Neural crest cell (in vitro differentiated cells): ENCODE measurements around the gene PEX1. TPM values are rescaled to one million over a fixed set of nuclear protein-coding genes. Genes with fewer than 3 reads are reported as not detected.
A peak's percentile ranks its signal among the peaks of the same experiment; 100 is the strongest.
"Not testable (repeated sequence)": the region's sequence is repeated elsewhere in the genome, so short reads cannot be mapped to it uniquely, and the experiment has no call there.

Experiments used
- DNase-seq: peaks from one replicate; pipeline ENCODE4 v3.0.0; 2021; ENCODE audit warnings: low read depth, mixed read lengths, low spot score
- H3K27ac Mint-ChIP-seq: one replicate; pipeline ENCODE4 v1.8.0; 2021; ENCODE audit warnings: mild to moderate bottlenecking, mixed read lengths; ENCODE audit not compliant: unreplicated experiment
- H3K27me3 Mint-ChIP-seq: 2 replicates; pipeline ENCODE4 v1.8.0; 2021; ENCODE audit warnings: low read depth, mild to moderate bottlenecking, mixed read lengths
- H3K36me3 Mint-ChIP-seq: 2 replicates; pipeline ENCODE4 v1.8.0; 2021; ENCODE audit warnings: low read depth, mild to moderate bottlenecking, mixed read lengths
- H3K4me1 Mint-ChIP-seq: 2 replicates; pipeline ENCODE4 v1.8.0; 2021; ENCODE audit warnings: mixed read lengths
- H3K4me3 Mint-ChIP-seq: one replicate; pipeline ENCODE4 v1.8.0; 2021; ENCODE audit warnings: mild to moderate bottlenecking, mixed read lengths
- H3K9me3 Mint-ChIP-seq: 2 replicates; pipeline ENCODE4 v1.8.0; 2021; ENCODE audit warnings: mixed read lengths
- total RNA-seq: library from RNA; stranded (reverse); gene quantifications from 2 replicates; pipeline ENCODE4 v1.2.1, GENCODE V29; 2021
- TF ChIP-seq, protein P1 (sequence below): fragments of 200-600 bp; sonication (generic); conservative IDR thresholded peaks from 2 replicates; pipeline ENCODE4 v1.5.0; 2021; ENCODE audit warnings: antibody characterized with exemption, mild to moderate bottlenecking

Gene PEX1
- total RNA-seq, 1 donor from 2014 or later: 24.8 TPM

DNA sequence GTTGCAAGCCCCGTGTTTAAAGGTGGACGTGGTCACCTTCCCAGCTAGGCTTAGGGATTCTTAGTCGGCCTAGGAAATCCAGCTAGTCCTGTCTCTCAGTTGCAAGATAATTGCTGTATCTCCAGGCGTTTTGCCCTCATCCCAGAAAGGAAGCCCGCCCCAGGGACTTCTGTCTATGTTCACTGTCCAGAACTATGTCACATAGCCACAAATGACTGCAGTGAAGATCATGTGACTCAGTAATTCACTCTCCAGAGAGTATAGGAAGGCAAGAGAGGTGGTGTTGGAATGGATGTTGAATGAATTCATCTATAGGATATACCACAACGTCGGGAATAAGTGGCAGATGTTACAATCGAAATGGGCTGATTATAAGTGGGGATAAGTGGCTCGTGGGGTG, 50.2 kb downstream of the PEX1 start:
- TF ChIP-seq, protein P1, sequence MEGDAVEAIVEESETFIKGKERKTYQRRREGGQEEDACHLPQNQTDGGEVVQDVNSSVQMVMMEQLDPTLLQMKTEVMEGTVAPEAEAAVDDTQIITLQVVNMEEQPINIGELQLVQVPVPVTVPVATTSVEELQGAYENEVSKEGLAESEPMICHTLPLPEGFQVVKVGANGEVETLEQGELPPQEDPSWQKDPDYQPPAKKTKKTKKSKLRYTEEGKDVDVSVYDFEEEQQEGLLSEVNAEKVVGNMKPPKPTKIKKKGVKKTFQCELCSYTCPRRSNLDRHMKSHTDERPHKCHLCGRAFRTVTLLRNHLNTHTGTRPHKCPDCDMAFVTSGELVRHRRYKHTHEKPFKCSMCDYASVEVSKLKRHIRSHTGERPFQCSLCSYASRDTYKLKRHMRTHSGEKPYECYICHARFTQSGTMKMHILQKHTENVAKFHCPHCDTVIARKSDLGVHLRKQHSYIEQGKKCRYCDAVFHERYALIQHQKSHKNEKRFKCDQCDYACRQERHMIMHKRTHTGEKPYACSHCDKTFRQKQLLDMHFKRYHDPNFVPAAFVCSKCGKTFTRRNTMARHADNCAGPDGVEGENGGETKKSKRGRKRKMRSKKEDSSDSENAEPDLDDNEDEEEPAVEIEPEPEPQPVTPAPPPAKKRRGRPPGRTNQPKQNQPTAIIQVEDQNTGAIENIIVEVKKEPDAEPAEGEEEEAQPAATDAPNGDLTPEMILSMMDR: no peak
- H3K9me3 Mint-ChIP-seq: no peaks in the 10 kb centered on the region
- H3K36me3 Mint-ChIP-seq: peaks cover 4% of the 10 kb centered on the region
- no peaks in the 10 kb centered on the region for H3K4me1 Mint-ChIP-seq
- H3K4me3 Mint-ChIP-seq: no peak overlapping the region
- H3K27me3 Mint-ChIP-seq: no peaks in the 10 kb centered on the region
- H3K27ac Mint-ChIP-seq: no peak overlapping the region
- DNase-seq: no peak

DNA sequence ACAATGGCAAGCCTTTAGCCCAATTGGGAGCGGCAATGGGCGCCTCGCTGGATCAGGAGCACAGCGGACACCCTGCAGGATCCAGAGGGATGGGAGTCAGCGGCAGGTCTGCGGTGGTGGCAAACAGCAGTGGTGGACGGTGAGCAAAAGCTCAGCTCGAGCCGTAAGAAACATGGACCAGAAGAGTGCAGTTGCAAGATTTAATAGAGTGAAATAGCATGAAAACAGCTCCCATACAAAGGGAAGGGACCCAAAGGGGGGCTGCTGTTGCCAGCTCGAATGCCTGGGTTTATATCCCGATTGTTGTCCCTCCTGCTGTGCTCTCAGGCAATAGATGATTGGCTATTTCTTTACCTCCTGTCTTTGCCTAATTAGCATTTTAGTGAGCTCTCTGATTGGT, 50.6 kb downstream of the PEX1 start, which contains the start of gene ERVW-1:
TSS of gene ERVW-1 (minus strand) at position 266 of the 400 bp plus-strand sequence. CDS start 7,565 bp downstream, outside the sequence.
- not testable (repeated sequence) for H3K27me3 Mint-ChIP-seq, H3K36me3 Mint-ChIP-seq, H3K4me3 Mint-ChIP-seq, H3K27ac Mint-ChIP-seq, H3K4me1 Mint-ChIP-seq, DNase-seq, H3K9me3 Mint-ChIP-seq

DNA sequence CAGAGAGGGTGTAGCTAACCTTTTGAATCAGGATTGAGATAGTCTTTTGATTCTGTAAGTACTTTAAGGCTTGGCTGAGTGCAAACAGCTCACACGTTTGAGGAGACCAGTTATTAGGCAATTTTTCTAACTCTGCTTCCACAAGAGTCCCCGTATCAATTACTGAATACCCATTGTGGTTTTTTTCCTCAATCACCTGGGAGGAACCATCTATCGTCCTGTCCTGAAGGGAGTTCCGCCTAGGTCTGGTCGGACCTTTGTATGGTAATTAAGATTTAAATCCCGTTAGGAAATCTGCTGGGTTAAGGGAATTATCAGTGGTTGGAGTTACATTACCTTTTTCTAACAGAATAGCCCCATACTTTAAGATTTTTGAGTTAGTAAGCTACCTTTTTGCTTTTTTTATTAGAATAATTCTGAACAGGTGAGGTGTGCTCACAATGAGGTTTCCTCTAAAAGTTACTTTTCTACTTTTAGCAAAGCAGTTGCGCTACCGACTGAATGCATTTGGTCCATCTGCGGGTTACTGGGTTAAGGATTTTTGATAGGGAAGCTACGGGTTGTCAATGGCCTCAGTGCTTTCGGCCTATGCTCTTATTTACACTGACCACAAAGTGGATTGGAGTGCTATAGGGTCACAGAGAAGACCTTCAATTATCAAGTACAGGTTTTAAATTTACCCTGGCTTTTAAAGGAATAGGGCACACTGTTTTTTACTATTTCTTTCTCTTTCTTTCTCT, 52.3 kb downstream of the PEX1 start:
- not testable (repeated sequence) for H3K4me1 Mint-ChIP-seq, H3K9me3 Mint-ChIP-seq, H3K36me3 Mint-ChIP-seq, H3K27me3 Mint-ChIP-seq, H3K4me3 Mint-ChIP-seq, DNase-seq, H3K27ac Mint-ChIP-seq

DNA sequence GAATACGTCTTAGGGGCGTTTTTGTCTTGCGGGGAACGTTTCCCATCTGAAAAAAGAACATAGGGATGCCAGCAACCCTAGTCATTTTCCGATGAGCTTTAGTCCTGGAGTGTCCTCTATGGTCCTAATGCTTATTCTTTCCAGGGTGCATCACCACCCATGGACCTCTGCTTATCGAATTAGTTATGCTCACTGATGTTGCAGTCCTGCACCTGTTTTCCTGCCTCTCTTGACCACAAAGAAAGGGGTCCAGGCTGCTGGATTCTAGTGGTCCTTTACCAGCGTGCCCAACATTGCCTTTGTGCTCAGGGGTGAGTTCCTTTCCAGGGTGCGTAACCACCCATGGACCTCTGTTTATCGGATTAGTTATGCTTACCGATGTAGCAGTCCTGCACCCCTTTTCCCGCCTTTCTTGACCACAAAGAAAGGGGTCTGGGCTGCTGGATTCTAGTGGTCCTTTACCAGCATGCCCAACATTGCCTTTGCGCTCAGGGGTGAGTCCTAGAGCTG, 53.0 kb downstream of the PEX1 start:
- peak overlapping the region; percentile 84 for H3K27ac Mint-ChIP-seq

DNA sequence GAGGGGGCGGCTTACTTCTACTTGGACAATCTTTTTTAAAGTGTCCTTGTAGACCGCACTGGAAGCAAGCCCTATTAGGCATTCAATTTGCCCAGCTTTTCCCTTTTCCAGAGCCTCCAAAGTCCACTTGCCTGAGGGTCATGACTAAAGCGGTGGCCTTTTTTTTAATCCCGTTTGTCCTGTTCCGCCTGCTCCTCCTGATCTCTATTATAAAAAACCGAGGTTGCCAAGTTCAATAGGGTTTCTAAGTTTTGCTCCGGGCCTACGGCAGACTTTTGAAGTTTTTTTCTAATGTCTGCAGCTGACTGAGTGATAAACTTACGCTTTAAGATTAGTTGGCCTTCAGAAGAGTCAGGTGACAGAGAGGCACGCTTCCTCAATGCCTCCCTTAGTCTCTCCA, 54.3 kb downstream of the PEX1 start:
- H3K36me3 Mint-ChIP-seq, H3K9me3 Mint-ChIP-seq, H3K4me3 Mint-ChIP-seq, H3K27me3 Mint-ChIP-seq, DNase-seq, H3K4me1 Mint-ChIP-seq, H3K27ac Mint-ChIP-seq: not testable (repeated sequence)

More for the DNA sequence above, 53.0 kb downstream of the PEX1 start:
- not testable (repeated sequence) for H3K4me3 Mint-ChIP-seq, H3K9me3 Mint-ChIP-seq, DNase-seq, H3K27me3 Mint-ChIP-seq, H3K4me1 Mint-ChIP-seq, H3K36me3 Mint-ChIP-seq

DNA sequence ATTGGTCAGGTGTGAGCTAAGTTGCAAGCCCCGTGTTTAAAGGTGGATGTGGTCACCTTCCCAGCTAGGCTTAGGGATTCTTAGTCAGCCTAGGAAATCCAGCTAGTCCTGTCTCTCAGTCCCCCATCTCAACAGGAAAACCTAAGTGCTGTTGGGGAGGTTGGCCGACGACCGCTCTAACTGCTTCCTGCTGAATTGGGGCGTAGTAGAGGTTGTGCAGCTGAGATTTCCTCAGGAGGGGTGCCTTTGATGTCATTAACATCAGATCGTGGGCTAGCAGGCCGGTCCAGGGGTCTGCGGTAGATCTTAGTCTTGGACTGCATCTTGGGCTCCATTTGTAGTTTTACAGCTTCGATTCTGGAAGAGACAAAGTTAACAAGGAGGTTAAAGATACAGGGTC, 59.7 kb downstream of the PEX1 start:
- DNase-seq, H3K27ac Mint-ChIP-seq, H3K4me3 Mint-ChIP-seq, H3K9me3 Mint-ChIP-seq, H3K4me1 Mint-ChIP-seq, H3K27me3 Mint-ChIP-seq: not testable (repeated sequence)
- peaks cover 16% of the 10 kb centered on the region for H3K36me3 Mint-ChIP-seq

DNA sequence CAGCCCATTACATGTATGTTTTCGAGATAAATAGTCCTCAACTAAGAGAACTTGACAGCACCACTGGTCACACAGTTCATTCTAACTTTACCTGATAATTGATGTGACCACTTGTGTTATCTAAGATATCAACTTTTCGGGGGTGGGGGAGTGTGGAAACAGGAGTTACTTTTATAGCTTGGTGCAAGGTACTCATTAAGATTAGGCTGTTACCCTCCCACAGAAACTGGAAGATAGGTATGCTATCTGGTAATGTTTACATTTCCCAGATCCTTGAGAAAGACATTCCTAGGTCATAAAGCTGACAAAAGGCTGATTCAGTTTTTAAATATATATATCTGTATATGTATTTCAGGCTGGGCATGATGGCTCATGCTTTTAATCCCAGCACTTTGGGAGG, 61.6 kb downstream of the PEX1 start:
- H3K27ac Mint-ChIP-seq: no peak overlapping the region

DNA sequence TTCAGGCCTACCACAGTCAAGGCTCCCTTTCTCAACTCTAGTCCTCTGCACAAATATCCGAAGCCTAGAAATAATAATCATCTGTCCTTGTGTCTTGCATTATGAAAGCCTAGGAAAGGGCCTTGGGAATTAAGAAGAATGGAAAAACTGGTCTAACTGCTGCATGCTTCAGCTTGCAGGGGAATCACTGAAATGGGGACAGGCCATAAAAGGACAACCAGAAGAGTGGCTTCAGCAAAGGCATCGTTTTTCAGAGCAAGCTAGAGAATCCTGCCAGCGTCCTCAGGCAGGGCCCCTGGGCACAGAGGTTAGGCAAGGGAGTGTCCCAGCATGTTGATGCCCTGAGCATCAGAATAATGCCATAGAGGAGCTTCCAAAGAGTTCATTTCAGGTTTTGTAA, 63.8 kb downstream of the PEX1 start:
- DNase-seq: no peak
- no peak overlapping the region for H3K4me3 Mint-ChIP-seq

More for the DNA sequence above, 61.6 kb downstream of the PEX1 start:
- Mint-ChIP-seq H3K9me3 (peaks cover 8% of the 10 kb centered on the region), H3K4me1 (peaks cover under 1% of the 10 kb centered on the region), H3K4me3 (no peak overlapping the region), H3K36me3 (peaks cover 16% of the 10 kb centered on the region), H3K27me3 (no peaks in the 10 kb centered on the region)
- TF ChIP-seq, protein P1: no peak
- no peak for DNase-seq

More for the DNA sequence above, 63.8 kb downstream of the PEX1 start:
- Mint-ChIP-seq H3K36me3 (peaks cover 15% of the 10 kb centered on the region), H3K27ac (no peak overlapping the region), H3K4me1 (peaks cover 5% of the 10 kb centered on the region), H3K27me3 (no peaks in the 10 kb centered on the region), H3K9me3 (peaks cover 5% of the 10 kb centered on the region)
- TF ChIP-seq, protein P1: no peak
